ENCODE results near the gene ASB6.

Gene ASB6

GRCh38 chr9:129627556-129628440, 14.2 kb downstream of the ASB6 start:
- Histone ChIP-seq H3K23ac (ENCODE audit: low read length in 2 of 2) (no peak overlapping the region), H3K4me3 (ENCODE audit: insufficient read depth in 1 of 2, low read depth in 1 of 2, low read length in 2 of 2) (peak overlapping the region in 1 of 2 experiments; percentile 82), H3K36me3 (ENCODE audit: control insufficient read depth in 1 of 2, insufficient read depth in 2 of 2, low read depth in 1 of 2, low read length in 2 of 2) (peaks cover 10 to 22% of the 10 kb centered on the region in 2 experiments), H2BK120ac (ENCODE audit: low read depth, low read length) (no peak overlapping the region), H2BK15ac (ENCODE audit: low read depth, poor library complexity, severe bottlenecking) (no peak overlapping the region), H2AFZ (ENCODE audit: low read depth, low read length) (no peak overlapping the region), H2AK5ac (ENCODE audit: low read length, severe bottlenecking) (peak overlapping the region; percentile 40), H3K27me3 (ENCODE audit: control insufficient read depth in 1 of 2, insufficient read depth in 1 of 2, low read length in 2 of 2) (no peaks in the 10 kb centered on the region), H3K79me1 (replicated peaks; ENCODE audit: low read length, poor library complexity, severe bottlenecking) (peaks cover 1% of the 10 kb centered on the region), H4K91ac (ENCODE audit: low read length) (no peak overlapping the region), H3K4me1 (ENCODE audit: control insufficient read depth, insufficient read depth, low read depth, low read length) (peaks cover 46% of the 10 kb centered on the region), H2BK12ac (ENCODE audit: low read length in 2 of 2) (no peak overlapping the region), H2BK5ac (ENCODE audit: low read depth, low read length, poor library complexity, severe bottlenecking) (no peak overlapping the region), H3K18ac (ENCODE audit: low read depth in 1 of 2, low read length in 2 of 2) (no peak overlapping the region), H3K9me3 (ENCODE audit: control insufficient read depth, low read length) (no peaks in the 10 kb centered on the region), H3K27ac (ENCODE audit: low read length, poor library complexity, severe bottlenecking) (peak overlapping the region; percentile 83), H3K4ac (ENCODE audit: low read depth in 1 of 2, low read length in 2 of 2) (peak overlapping the region in 1 of 2 experiments; percentile 56), H4K8ac (ENCODE audit: low read length) (no peak overlapping the region), H3K4me2 (ENCODE audit: low read length, poor library complexity, severe bottlenecking) (peak overlapping the region; percentile 91), H3K9ac (ENCODE audit: low read length) (peak overlapping the region; percentile 94), H3K14ac (ENCODE audit: low read length in 2 of 2) (peak overlapping the region in 1 of 2 experiments; percentile 26)
- DNase-seq: peak; percentile 18
- WGBS: 68% methylated on average over 12 of the region's 12 CpGs

GRCh38 chr9:129626625-129627284, 15.2 kb downstream of the ASB6 start:
- peak overlapping the region; percentile 39 to 81 for H3K4ac ChIP-seq (ENCODE audit: low read depth in 1 of 2, low read length in 2 of 2)
- no peak overlapping the region for H3K23ac ChIP-seq (ENCODE audit: low read length in 2 of 2)

GRCh38 chr9:129626079-129626624, 15.8 kb downstream of the ASB6 start, which contains the start of gene NTMT1:
TSS of gene NTMT1 (plus strand) at chr9:129626163. CDS start at chr9:129632704, 6,541 bp downstream.
- H2BK5ac ChIP-seq (ENCODE audit: low read depth, low read length, poor library complexity, severe bottlenecking): peak within 1 kb of the TSS; percentile 84
- H3K18ac ChIP-seq (ENCODE audit: low read depth in 1 of 2, low read length in 2 of 2): peak within 1 kb of the TSS; percentile 91 to 97

More at GRCh38 chr9:129626625-129627284, 15.2 kb downstream of the ASB6 start:
- peak overlapping the region; percentile 82 to 86 for H3K4me3 ChIP-seq (ENCODE audit: insufficient read depth in 1 of 2, low read depth in 1 of 2, low read length in 2 of 2)
- H2BK15ac ChIP-seq (ENCODE audit: low read depth, poor library complexity, severe bottlenecking): no peak overlapping the region
- no peaks in the 10 kb centered on the region for H3K27me3 ChIP-seq (ENCODE audit: control insufficient read depth in 1 of 2, insufficient read depth in 1 of 2, low read length in 2 of 2)
- peak overlapping the region; percentile 92 for H4K91ac ChIP-seq (ENCODE audit: low read length)
- H3K4me2 ChIP-seq (ENCODE audit: low read length, poor library complexity, severe bottlenecking): peak overlapping the region; percentile 91
- H3K27ac ChIP-seq (ENCODE audit: low read length, poor library complexity, severe bottlenecking): peak overlapping the region; percentile 83
- H2BK5ac ChIP-seq (ENCODE audit: low read depth, low read length, poor library complexity, severe bottlenecking): peak overlapping the region; percentile 10
- no peaks in the 10 kb centered on the region for H3K9me3 ChIP-seq (ENCODE audit: control insufficient read depth, low read length)
- no peak overlapping the region for H2BK12ac ChIP-seq (ENCODE audit: low read length in 2 of 2)
- H3K14ac ChIP-seq (ENCODE audit: low read length in 2 of 2): peak overlapping the region in 1 of 2 experiments; percentile 14
- H2BK120ac ChIP-seq (ENCODE audit: low read depth, low read length): no peak overlapping the region
- H3K36me3 ChIP-seq (ENCODE audit: control insufficient read depth in 1 of 2, insufficient read depth in 2 of 2, low read depth in 1 of 2, low read length in 2 of 2): peaks cover 7 to 14% of the 10 kb centered on the region in 2 experiments
- peak overlapping the region; percentile 66 for H4K8ac ChIP-seq (ENCODE audit: low read length)
- no peak overlapping the region for H2AFZ ChIP-seq (ENCODE audit: low read depth, low read length)
- peak overlapping the region; percentile 33 for H2AK5ac ChIP-seq (ENCODE audit: low read length, severe bottlenecking)
- DNase-seq: peak; percentile 85
- peak overlapping the region; percentile 91 to 97 for H3K18ac ChIP-seq (ENCODE audit: low read depth in 1 of 2, low read length in 2 of 2)
- peaks cover 1% of the 10 kb centered on the region for H3K79me1 ChIP-seq (replicated peaks; ENCODE audit: low read length, poor library complexity, severe bottlenecking)
- WGBS: 2% methylated on average over 20 of the region's 20 CpGs
- peaks cover 36% of the 10 kb centered on the region for H3K4me1 ChIP-seq (ENCODE audit: control insufficient read depth, insufficient read depth, low read depth, low read length)
- H3K9ac ChIP-seq (ENCODE audit: low read length): peak overlapping the region; percentile 94

More at GRCh38 chr9:129626079-129626624, 15.8 kb downstream of the ASB6 start, which contains the start of gene NTMT1:
- H3K4ac ChIP-seq (ENCODE audit: low read depth in 1 of 2, low read length in 2 of 2): peak within 1 kb of the TSS; percentile 81 to 93
- 0% methylated on average over 25 of the region's 55 CpGs for WGBS
- H2AFZ ChIP-seq (ENCODE audit: low read depth, low read length): peak within 1 kb of the TSS; percentile 54
- peak within 1 kb of the TSS; percentile 96 for H2BK120ac ChIP-seq (ENCODE audit: low read depth, low read length)
- H3K27ac ChIP-seq (ENCODE audit: low read length, poor library complexity, severe bottlenecking): peak within 1 kb of the TSS; percentile 83
- H3K36me3 ChIP-seq (ENCODE audit: control insufficient read depth in 1 of 2, insufficient read depth in 2 of 2, low read depth in 1 of 2, low read length in 2 of 2): peaks cover 7 to 11% of the 10 kb centered on the region in 2 experiments
- H2AK5ac ChIP-seq (ENCODE audit: low read length, severe bottlenecking): peak within 1 kb of the TSS; percentile 33
- H2BK15ac ChIP-seq (ENCODE audit: low read depth, poor library complexity, severe bottlenecking): peak within 1 kb of the TSS; percentile 99
- no peaks in the 10 kb centered on the region for H3K9me3 ChIP-seq (ENCODE audit: control insufficient read depth, low read length)
- peak within 1 kb of the TSS; percentile 91 for H3K4me2 ChIP-seq (ENCODE audit: low read length, poor library complexity, severe bottlenecking)
- peak within 1 kb of the TSS; percentile 11 to 37 for H2BK12ac ChIP-seq (ENCODE audit: low read length in 2 of 2)
- H3K4me1 ChIP-seq (ENCODE audit: control insufficient read depth, insufficient read depth, low read depth, low read length): peaks cover 30% of the 10 kb centered on the region
- H3K9ac ChIP-seq (ENCODE audit: low read length): peak within 1 kb of the TSS; percentile 94
- DNase-seq: peak; percentile 87
- no peak within 1 kb of the TSS for H3K23ac ChIP-seq (ENCODE audit: low read length in 2 of 2)
- H3K4me3 ChIP-seq (ENCODE audit: insufficient read depth in 1 of 2, low read depth in 1 of 2, low read length in 2 of 2): peak within 1 kb of the TSS; percentile 82 to 86
- H4K8ac ChIP-seq (ENCODE audit: low read length): peak within 1 kb of the TSS; percentile 86
- peaks cover 1% of the 10 kb centered on the region for H3K79me1 ChIP-seq (replicated peaks; ENCODE audit: low read length, poor library complexity, severe bottlenecking)
- peak within 1 kb of the TSS; percentile 14 to 80 for H3K14ac ChIP-seq (ENCODE audit: low read length in 2 of 2)
- H3K27me3 ChIP-seq (ENCODE audit: control insufficient read depth in 1 of 2, insufficient read depth in 1 of 2, low read length in 2 of 2): no peaks in the 10 kb centered on the region
- H4K91ac ChIP-seq (ENCODE audit: low read length): peak within 1 kb of the TSS; percentile 92

Measured in mesenchymal stem cell (in vitro differentiated cells and primary cell).